Activated T-cell treated with anti-CD3 and anti-CD28 coated beads, Interleukin-2, amount 50 U/mL, for 48 hours (primary cell): ENCODE data around the gene NAXD.
"Not testable (repeated sequence)": the region's sequence is repeated elsewhere in the genome, so short reads cannot be mapped to it uniquely, and the experiment has no call there.

Experiments
- DNase-seq, 2 experiments: peaks; one replicate each; pipeline ENCODE4 v3.0.0-alpha.2; 2020

The NAXD gene

DNA sequence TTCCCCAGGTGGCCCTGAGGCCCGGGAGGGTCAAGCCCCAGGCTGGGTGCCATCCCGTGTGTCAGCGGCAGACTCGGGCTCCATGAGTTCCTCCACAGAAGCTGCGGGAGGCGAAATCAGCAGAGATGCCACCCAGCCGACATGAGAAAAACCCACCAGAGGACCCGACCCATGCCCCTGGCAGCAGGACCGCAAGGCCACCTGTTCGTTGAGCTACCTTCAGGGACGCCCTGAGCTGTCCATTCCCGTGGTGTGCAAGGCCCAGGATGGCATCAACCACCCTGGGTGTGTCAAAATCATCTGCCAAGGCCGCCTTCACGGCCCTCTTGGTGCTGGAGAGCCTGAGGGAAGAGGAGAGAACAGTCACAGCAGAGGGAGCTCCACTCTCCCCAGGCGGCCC lies 30.4 kb downstream of the NAXD start:
- DNase-seq = no peak

GRCh38 chr13:110646442-110647364 lies 31.4 kb downstream of the NAXD start:
- DNase-seq = no peak

DNA sequence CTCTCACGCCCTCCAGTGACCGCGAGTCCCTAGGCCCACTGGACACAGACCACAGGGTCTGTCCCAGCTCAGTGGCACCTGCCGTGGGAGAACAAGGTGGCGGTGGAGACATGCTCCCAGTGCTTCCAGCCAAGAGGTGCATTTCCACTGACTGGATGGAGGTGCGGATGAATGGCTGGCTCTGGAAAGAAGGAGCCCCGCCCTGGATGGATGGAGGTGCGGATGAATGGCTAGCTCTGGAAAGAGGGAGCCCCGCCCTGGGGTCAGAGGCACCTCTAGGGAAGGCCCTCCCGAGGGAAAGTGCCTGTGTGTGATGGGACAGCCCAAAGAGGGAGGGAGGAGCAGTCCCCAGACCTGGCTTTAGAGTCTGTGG lies 32.0 kb downstream of the NAXD start:
- DNase-seq = no peak

- no peak for DNase-seq
Observed at GRCh38 chr13:110648146-110648819, 32.9 kb downstream of the NAXD start.

- DNase-seq = no peak
Observed at GRCh38 chr13:110648848-110649421, 33.6 kb downstream of the NAXD start.

DNA sequence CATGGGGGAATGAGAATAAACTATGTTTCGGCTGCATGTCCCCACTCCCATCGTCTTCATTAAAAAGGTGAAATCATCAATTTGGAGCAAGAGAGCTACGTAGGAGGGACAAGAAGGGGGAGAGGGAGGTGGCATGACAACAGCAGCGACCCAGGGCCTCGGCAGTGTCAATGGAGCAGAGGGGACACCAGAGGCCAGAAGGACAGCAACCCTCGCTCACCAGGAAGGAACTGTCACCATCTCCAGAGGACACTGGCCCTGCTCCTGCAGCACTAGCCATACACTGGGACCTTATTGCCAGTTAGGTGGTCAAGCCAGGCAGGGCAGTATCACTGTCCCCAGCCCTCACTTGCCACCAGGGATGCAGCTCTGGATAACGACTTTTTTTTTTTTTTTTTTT lies 34.2 kb downstream of the NAXD start:
- no peak for DNase-seq

GRCh38 chr13:110650436-110650835 lies 35.1 kb downstream of the NAXD start:
- no peak for DNase-seq

DNA sequence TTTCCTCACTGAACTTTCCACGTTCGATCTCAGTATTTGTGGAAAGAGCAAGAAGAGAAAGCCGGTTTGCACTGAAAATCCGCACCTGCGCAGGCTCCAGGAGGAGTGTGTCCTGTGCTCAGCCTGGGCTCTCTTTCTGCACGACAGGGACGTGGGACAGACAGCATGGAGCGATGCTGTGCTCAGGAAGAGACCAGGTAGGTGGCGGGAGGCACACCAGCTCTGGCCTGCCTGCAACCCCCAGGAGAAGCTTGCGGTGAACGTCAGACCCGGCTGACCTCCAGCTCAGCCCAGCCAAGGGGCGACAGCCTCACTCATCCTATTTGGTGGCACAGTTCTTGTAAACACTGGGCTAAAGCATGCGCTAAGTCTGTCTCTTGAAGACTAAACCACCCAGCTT lies 35.9 kb downstream of the NAXD start:
- DNase-seq = no peak

DNA sequence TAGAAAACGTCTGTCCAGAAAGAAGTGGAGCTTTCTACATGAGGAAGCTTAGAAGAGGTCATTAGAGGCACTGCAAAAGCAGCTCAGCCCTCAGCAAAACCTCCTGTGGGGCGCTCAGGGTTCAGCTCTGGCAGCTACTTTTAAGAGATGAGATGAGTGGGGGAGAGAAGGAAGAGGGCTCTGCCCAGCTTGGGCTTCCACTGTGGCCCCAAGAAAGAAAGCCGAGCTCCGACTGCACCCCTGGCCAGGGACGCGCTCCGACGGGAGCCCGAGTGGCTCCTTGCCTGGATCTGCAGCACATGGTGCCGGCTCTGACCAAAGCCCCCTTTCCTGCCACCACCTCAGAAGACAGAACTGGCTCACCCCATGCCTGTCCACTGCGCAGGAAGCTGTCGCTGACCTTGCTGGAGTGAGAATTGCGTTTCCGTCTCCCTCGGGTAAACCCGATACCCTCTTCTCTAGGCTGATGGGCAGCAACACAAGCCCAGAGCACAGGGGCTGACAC lies 36.4 kb downstream of the NAXD start:
- no peak for DNase-seq

GRCh38 chr13:110652231-110652730 lies 36.9 kb downstream of the NAXD start:
- no peak for DNase-seq

DNA sequence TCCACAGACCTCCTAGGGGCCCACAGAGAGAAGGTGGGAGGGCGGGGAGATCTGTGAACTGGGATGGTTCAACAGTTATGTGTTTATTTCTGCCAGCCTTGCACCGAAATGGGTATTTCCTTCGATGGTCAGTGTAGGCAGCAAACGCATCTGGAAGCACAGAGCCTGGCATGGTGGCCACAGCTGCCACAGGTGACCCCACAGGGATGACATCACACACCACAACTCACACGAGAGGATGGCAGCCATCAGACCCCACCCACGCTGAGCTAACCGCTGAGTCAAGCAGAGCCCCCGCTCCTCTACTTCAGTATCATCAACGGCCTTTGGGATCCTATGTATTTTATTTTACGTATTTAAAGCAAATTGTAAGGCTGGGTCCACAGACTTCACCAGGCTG lies 37.4 kb downstream of the NAXD start:
- DNase-seq = peak in 1 of 2 experiments; percentile 12

DNA sequence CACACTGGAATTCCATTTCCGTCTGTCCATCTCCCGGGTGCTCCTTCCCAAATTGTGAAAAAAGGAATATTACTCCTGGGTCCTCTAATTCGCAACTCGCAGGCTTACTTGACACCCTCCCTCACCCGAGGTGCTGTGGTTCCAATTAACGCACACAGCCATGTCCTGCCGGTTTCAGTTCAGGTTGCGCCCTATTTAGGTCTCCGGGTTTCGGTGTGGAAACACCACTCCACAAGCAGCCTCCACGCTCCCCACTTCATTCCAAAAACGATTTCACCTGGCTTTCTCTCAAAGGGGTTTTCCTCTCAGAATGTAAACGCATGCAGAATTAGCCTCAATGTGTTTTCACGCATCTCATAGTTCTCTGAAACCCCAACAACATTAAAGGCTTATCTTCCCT lies 37.9 kb downstream of the NAXD start:
- DNase-seq = no peak

DNA sequence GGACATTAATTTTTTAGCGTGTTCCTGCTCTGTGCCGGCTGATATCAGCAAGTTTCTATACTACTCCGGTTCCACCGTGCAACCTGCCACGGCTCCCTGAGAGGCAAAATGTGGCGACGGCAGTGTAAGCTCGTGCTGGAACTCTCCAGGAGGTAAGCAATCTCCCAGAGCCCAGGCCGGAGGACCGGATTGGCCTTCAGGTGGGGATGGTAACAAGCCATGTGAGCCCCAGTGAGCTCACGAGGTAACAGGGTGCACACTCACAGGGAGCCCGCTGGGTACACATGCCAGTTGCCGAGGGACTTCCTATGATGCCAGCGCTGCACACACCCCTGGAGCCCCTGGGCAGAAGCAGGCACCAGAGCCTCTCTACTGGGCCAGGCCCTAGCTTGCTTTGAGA lies 38.5 kb downstream of the NAXD start:
- no peak for DNase-seq

DNA sequence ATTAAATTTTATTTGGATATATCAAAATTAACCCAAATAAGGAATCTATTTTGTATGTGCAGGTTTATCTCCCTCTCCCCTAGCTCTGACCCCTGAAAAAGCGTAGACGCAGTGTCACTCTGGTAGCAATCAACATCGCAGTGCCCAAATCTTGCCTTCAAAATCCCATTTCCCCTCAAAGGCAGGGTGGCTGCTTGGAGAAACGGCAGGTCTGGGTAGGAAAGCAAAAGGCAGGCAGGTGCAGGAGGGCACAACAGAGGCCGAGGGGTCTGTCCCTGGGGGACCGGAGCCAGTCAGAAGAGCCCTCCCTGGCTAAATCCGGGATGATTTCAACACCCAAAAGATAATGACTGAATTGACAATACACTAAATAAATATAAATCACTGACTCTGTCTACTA lies 41.9 kb downstream of the NAXD start:
- no peak for DNase-seq

GRCh38 chr13:110658218-110658911 lies 43.0 kb downstream of the NAXD start:
- not testable (repeated sequence) for DNase-seq

DNA sequence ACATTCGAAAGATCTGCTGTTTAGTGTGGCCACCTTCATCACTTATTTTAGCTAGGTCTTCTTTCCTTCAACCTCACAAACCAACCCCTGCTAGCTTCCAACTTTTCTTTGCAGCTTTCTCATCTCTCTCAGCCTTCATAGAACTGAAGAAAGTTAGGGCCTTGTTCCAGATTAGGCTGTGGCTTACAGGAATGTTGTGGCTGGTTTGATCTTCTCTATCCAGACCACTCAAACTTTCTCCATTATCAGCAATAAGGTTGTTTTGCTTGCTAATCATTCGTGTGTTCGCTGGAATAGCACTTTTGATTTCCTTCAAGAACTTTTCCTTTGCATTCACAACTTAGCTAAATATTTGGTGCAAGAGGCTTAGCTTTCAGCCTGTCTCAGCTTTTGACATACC lies 45.9 kb downstream of the NAXD start:
- DNase-seq = no peak

DNA sequence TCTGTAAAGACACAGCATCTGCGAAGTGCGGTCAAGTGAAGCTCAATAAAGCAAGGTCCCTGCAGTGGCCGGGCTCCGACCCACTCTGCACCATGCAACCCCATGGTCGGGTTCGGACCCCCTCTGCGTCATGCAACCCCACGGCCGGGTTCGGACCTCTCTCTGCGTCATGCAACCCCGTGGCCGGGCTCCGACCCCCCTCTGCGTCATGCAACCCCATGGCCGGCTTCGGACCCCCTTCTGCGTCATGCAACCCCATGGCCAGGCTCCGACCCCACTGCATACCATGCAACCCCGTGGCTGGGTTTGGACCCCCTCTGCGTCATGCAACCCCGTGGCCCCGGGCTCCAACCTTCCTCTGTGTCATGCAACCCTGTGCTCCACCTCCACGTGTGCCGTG lies 46.7 kb downstream of the NAXD start:
- DNase-seq = no peak

GRCh38 chr13:110662777-110663443 lies 47.6 kb downstream of the NAXD start:
- no peak for DNase-seq

GRCh38 chr13:110663491-110663890 lies 48.1 kb downstream of the NAXD start:
- DNase-seq = no peak

- DNase-seq = no peak
Observed at GRCh38 chr13:110664041-110664440, 48.7 kb downstream of the NAXD start.

DNA sequence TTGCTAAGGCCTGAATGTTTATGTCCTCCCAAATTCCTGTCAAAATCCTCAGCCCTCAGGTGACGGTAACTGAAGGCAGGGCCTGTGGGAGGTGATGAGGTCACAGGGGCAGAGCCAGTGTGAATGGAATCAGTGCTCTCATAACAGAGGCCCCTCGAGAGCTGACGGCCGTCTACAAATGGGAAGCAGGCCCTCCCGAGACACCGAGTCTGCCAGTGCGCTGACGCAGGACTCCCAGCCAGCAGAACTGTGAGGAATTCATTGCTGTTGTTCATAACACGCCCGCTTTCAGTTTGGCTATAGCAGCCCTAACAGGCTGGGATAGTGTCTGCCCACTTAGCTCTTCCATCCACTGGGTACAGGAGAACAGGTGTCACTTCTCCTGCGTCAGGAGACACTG lies 49.3 kb downstream of the NAXD start:
- no peak for DNase-seq

DNA sequence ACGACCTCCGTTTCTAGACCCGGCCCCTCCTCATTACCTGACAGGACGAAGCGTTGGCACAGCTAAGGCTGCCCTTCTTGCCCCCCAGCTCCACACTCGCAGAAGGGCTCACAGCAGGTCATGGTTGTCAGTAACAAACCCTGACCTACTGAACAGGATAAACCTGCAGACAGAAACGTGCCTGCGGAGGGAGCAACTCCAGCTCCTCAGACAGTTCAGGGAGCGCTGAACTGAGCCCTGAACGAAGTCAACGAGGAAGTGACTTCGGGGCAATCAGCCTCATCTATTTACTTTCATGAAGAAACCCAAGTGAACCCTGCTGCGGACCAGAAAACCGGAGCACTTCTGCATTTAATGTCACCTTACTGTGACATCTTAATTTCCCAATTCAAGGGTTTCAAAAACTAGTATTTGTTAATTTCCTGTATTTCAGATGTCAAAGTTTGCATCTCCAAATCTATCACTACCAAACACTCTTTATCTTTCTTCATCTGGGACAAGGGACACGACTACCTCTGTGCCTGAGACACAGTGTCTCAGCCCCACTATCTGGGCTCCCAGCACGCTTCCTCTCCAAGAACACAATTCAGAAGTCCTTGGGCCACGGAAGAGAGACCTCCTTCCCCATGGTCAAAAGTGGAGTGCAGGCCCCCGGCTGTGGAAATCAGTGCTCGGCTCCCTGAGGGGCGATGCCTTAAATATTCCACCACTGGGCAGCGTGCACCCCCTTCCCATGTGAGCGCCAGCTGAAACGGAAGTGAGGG lies 50.3 kb downstream of the NAXD start:
- DNase-seq = no peak
